Spleen (tissue), 3 donors: ENCODE results near the gene TMEM132D.

Experiments used
- POLR2A ChIP-seq, 3 donors: fragments of 450-650 bp; IDR thresholded peaks; one replicate each; pipeline ENCODE4 v1.5.1; 2017; ENCODE audit warnings: antibody characterized with exemption in 3 of 3, mild to moderate bottlenecking in 1 of 3
- POLR2AphosphoS5 ChIP-seq, 3 donors: sonication (generic); formaldehyde crosslinking; IDR thresholded peaks; one replicate each; pipeline ENCODE4 v1.5.1; 2017; ENCODE audit warnings: antibody characterized with exemption in 3 of 3

GRCh38 chr12:129807136-129807535 is 96.7 kb downstream of the TMEM132D start:
- no peak for TF ChIP-seq POLR2AphosphoS5 (IDR thresholded peaks at IDR 0.05)
- no peak for TF ChIP-seq POLR2A (IDR thresholded peaks at IDR 0.05)
